ENCODE measurements around the gene ICE1.

ICE1 gene

DNA sequence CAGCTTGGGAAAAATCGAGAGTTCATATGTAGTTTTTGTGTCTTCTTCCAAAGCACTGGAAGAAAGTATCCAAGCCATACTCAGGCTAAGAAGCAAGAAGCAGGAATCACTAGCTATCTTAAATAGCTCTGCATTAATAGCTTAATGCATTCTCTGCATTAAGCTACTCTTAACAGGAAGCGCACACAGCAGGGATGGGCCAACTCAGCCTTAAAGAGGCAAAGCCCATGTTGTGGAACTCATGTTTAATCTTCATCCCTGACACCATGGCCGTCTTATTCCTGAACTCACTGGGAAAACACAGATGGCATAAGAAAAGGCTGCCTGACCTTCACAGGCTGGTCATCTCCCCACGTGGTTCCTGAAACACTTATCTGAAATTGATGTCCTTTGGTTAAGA is 18.7 kb upstream of the ICE1 start:
- no peak overlapping the region for H3K4me3 ChIP-seq (ENCODE audit: low read depth in 1 of 2, low read length in 2 of 2)
- TF ChIP-seq, protein P1, sequence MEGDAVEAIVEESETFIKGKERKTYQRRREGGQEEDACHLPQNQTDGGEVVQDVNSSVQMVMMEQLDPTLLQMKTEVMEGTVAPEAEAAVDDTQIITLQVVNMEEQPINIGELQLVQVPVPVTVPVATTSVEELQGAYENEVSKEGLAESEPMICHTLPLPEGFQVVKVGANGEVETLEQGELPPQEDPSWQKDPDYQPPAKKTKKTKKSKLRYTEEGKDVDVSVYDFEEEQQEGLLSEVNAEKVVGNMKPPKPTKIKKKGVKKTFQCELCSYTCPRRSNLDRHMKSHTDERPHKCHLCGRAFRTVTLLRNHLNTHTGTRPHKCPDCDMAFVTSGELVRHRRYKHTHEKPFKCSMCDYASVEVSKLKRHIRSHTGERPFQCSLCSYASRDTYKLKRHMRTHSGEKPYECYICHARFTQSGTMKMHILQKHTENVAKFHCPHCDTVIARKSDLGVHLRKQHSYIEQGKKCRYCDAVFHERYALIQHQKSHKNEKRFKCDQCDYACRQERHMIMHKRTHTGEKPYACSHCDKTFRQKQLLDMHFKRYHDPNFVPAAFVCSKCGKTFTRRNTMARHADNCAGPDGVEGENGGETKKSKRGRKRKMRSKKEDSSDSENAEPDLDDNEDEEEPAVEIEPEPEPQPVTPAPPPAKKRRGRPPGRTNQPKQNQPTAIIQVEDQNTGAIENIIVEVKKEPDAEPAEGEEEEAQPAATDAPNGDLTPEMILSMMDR (IDR thresholded peaks at IDR 0.05; ENCODE audit: borderline replicate concordance, extremely low read depth, low read length, poor library complexity, severe bottlenecking): no peak
- TF ChIP-seq EZH2 (IDR thresholded peaks at IDR 0.05; ENCODE audit: borderline replicate concordance, low read depth, low read length, severe bottlenecking): no peak
- no peaks in the 10 kb centered on the region for H3K79me2 ChIP-seq (ENCODE audit: insufficient read depth, low read length)
- no peaks in the 10 kb centered on the region for H3K36me3 ChIP-seq (ENCODE audit: insufficient read depth, low read length)
- ATAC-seq (ENCODE audit: insufficient read depth, low read depth) (no peak), DNase-seq (no peak)
- H3K27me3 ChIP-seq (ENCODE audit: insufficient read depth, low read length, poor library complexity): no peaks in the 10 kb centered on the region
- no peak overlapping the region for H3K4me2 ChIP-seq (ENCODE audit: insufficient read depth, low read length)
- H3K9me3 ChIP-seq (ENCODE audit: insufficient read depth, low read length, severe bottlenecking): peaks cover 13% of the 10 kb centered on the region
- no peaks in the 10 kb centered on the region for H3K4me1 ChIP-seq (ENCODE audit: insufficient read depth, low read length)
- H3K9ac ChIP-seq (ENCODE audit: low read depth, low read length): no peak overlapping the region
- H2AFZ ChIP-seq (ENCODE audit: low read depth, low read length): no peak overlapping the region
- H4K20me1 ChIP-seq (ENCODE audit: insufficient read depth, low read length): no peaks in the 10 kb centered on the region
- no peak overlapping the region for H3K27ac ChIP-seq (ENCODE audit: low read length)

DNA sequence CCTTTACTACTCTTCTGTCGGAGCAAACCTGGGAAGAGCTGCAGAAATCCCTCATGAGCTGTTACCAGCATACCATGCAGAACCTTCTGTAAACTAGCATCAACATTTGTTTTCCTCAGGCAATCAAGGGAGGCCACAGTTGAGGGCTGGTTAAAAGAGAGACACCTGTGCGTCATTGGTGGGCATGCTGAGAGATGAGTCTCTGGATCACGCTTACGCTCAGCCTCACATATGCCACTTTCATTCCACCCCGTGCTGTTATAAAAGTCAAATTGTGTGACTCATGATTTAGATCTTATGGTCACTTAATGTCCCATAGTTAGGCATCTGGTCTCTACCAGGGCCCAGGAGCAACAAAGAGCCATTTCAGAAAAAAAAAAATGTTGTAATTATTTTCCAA is 18.1 kb upstream of the ICE1 start:
- H2AFZ ChIP-seq (ENCODE audit: low read depth, low read length): no peak overlapping the region
- no peak overlapping the region for H3K4me2 ChIP-seq (ENCODE audit: insufficient read depth, low read length)
- no peak overlapping the region for H3K4me3 ChIP-seq (ENCODE audit: low read depth in 1 of 2, low read length in 2 of 2)
- H3K9ac ChIP-seq (ENCODE audit: low read depth, low read length): no peak overlapping the region
- H3K27me3 ChIP-seq (ENCODE audit: insufficient read depth, low read length, poor library complexity): no peaks in the 10 kb centered on the region
- no peaks in the 10 kb centered on the region for H3K36me3 ChIP-seq (ENCODE audit: insufficient read depth, low read length)
- no peaks in the 10 kb centered on the region for H3K79me2 ChIP-seq (ENCODE audit: insufficient read depth, low read length)
- no peak for DNase-seq
- no peaks in the 10 kb centered on the region for H3K4me1 ChIP-seq (ENCODE audit: insufficient read depth, low read length)
- no peak for ATAC-seq (ENCODE audit: insufficient read depth, low read depth)
- H3K9me3 ChIP-seq (ENCODE audit: insufficient read depth, low read length, severe bottlenecking): peaks cover 20% of the 10 kb centered on the region
- no peak overlapping the region for H3K27ac ChIP-seq (ENCODE audit: low read length)
- no peaks in the 10 kb centered on the region for H4K20me1 ChIP-seq (ENCODE audit: insufficient read depth, low read length)
- TF ChIP-seq EZH2 (IDR thresholded peaks at IDR 0.05; ENCODE audit: borderline replicate concordance, low read depth, low read length, severe bottlenecking): no peak
- TF ChIP-seq, protein P1 (IDR thresholded peaks at IDR 0.05; ENCODE audit: borderline replicate concordance, extremely low read depth, low read length, poor library complexity, severe bottlenecking): no peak

DNA sequence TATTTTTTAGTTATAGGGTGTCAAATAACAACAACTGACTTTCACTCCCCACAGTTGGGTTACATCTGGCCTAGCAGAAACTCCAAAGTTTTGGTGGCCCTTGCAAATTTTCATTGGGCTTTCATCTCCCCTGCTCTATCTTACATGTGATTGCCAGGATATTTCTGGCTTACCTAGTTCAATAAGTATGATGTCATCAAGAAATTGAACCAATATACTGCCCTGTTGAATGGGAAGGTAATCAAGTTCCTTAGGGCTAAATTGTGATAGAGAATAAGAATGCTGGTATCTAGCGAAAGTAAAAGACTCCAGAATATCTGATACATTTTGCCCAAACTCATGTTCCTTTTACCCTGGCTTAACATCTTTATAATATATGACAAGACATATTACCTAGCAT is 17.0 kb upstream of the ICE1 start:
- Histone ChIP-seq H3K79me2 (ENCODE audit: insufficient read depth, low read length) (no peaks in the 10 kb centered on the region), H3K36me3 (ENCODE audit: insufficient read depth, low read length) (no peaks in the 10 kb centered on the region), H3K9ac (ENCODE audit: low read depth, low read length) (no peak overlapping the region), H2AFZ (ENCODE audit: low read depth, low read length) (no peak overlapping the region), H3K9me3 (ENCODE audit: insufficient read depth, low read length, severe bottlenecking) (peaks cover 25% of the 10 kb centered on the region), H3K4me3 (ENCODE audit: low read depth in 1 of 2, low read length in 2 of 2) (no peak overlapping the region), H3K4me1 (ENCODE audit: insufficient read depth, low read length) (no peaks in the 10 kb centered on the region), H3K27ac (ENCODE audit: low read length) (no peak overlapping the region), H3K4me2 (ENCODE audit: insufficient read depth, low read length) (no peak overlapping the region), H4K20me1 (ENCODE audit: insufficient read depth, low read length) (no peaks in the 10 kb centered on the region), H3K27me3 (ENCODE audit: insufficient read depth, low read length, poor library complexity) (no peaks in the 10 kb centered on the region)
- ATAC-seq (ENCODE audit: insufficient read depth, low read depth) (no peak), DNase-seq (no peak)
- TF ChIP-seq, protein P1 (IDR thresholded peaks at IDR 0.05; ENCODE audit: borderline replicate concordance, extremely low read depth, low read length, poor library complexity, severe bottlenecking): no peak
- TF ChIP-seq EZH2 (IDR thresholded peaks at IDR 0.05; ENCODE audit: borderline replicate concordance, low read depth, low read length, severe bottlenecking): no peak

GRCh38 chr5:5407924-5408323 is 14.6 kb upstream of the ICE1 start:
- Histone ChIP-seq H3K27me3 (ENCODE audit: insufficient read depth, low read length, poor library complexity) (no peaks in the 10 kb centered on the region), H3K4me2 (ENCODE audit: insufficient read depth, low read length) (no peak overlapping the region), H4K20me1 (ENCODE audit: insufficient read depth, low read length) (no peaks in the 10 kb centered on the region), H3K79me2 (ENCODE audit: insufficient read depth, low read length) (no peaks in the 10 kb centered on the region), H3K36me3 (ENCODE audit: insufficient read depth, low read length) (no peaks in the 10 kb centered on the region), H3K27ac (ENCODE audit: low read length) (no peak overlapping the region), H3K4me1 (ENCODE audit: insufficient read depth, low read length) (no peaks in the 10 kb centered on the region), H3K9ac (ENCODE audit: low read depth, low read length) (no peak overlapping the region), H2AFZ (ENCODE audit: low read depth, low read length) (no peak overlapping the region), H3K9me3 (ENCODE audit: insufficient read depth, low read length, severe bottlenecking) (peaks cover 25% of the 10 kb centered on the region), H3K4me3 (ENCODE audit: low read depth in 1 of 2, low read length in 2 of 2) (no peak overlapping the region)
- TF ChIP-seq EZH2 (IDR thresholded peaks at IDR 0.05; ENCODE audit: borderline replicate concordance, low read depth, low read length, severe bottlenecking): no peak
- TF ChIP-seq, protein P1 (IDR thresholded peaks at IDR 0.05; ENCODE audit: borderline replicate concordance, extremely low read depth, low read length, poor library complexity, severe bottlenecking): no peak
- DNase-seq (no peak), ATAC-seq (ENCODE audit: insufficient read depth, low read depth) (no peak)
